Psoas muscle (tissue), 8 donors: ENCODE results near the gene P2RY4. TPM values are rescaled to one million over a fixed set of nuclear protein-coding genes. Genes with fewer than 3 reads are reported as not detected.

Source experiments
- ATAC-seq, 4 donors: fragments of 200-7000 bp; cut with Tn5 transposase; one replicate each; pipeline ENCODE4 v1.9.1; 2020; ENCODE audit warnings: moderate library complexity in 3 of 4, mild to moderate bottlenecking in 2 of 4
- DNase-seq, 2 donors: peaks; one replicate each; pipeline ENCODE4 v3.0.0-alpha.2; 2020
- H3K27ac ChIP-seq: fragments of 200-600 bp; one replicate; pipeline ENCODE4 v1.8.0; 2022
- H3K27me3 ChIP-seq, 3 donors: fragments of 200-600 bp in 1 of 3; one replicate each; pipeline versions ENCODE4 v1.6.1 to v1.8.0; 2013 to 2022; ENCODE audit warnings: low read length in 2 of 3, mild to moderate bottlenecking in 2 of 3, moderate library complexity in 1 of 3; ENCODE audit not compliant: insufficient read depth in 3 of 3
- H3K36me3 ChIP-seq, 2 donors: fragments of 200-600 bp in 1 of 2; one replicate each; pipeline versions ENCODE4 v1.6.1 to v1.8.0; 2013 to 2022; ENCODE audit warnings: low read depth in 1 of 2, mild to moderate bottlenecking in 1 of 2, moderate library complexity in 1 of 2; ENCODE audit not compliant: insufficient read depth in 1 of 2
- H3K4me1 ChIP-seq: fragments of 200-600 bp; one replicate; pipeline ENCODE4 v1.8.0; 2022
- H3K4me3 ChIP-seq: fragments of 200-600 bp; one replicate; pipeline ENCODE4 v1.8.0; 2022; ENCODE audit warnings: mild to moderate bottlenecking
- H3K9me3 ChIP-seq: fragments of 200-600 bp; one replicate; pipeline ENCODE4 v1.8.0; 2022
- WGBS, 3 donors: extraction: QIAGEN DNeasy Blood & Tissue Kit; methylation state at CpG; one replicate each; pipeline versions ENCODE4 v1.1.6 to v1.1.7; 2013; 5-methylcytosine and 5-hydroxymethylcytosine counted together
- intact Hi-C, 2 donors: fragments of 100-400 bp; cut with DNase I; formaldehyde crosslinking; loops; one replicate each; pipeline versions ENCODE4 v1.11.0 to v1.14.2; 2022
- polyA plus RNA-seq, 3 donors: library from polyadenylated mRNA; stranded (reverse); fragments of 200-250 nt; gene quantifications; one replicate each; pipeline ENCODE4 v1.2.3, GENCODE V29; 2013
- total RNA-seq, 4 donors: library from RNA; stranded (reverse); fragmentation: NEBNext Ultra II Directional in 2 of 4; extraction: Animal tissue kit (Norgen Biotek cat#: 25700) in 2 of 4; gene quantifications; one replicate each; pipeline versions ENCODE4 v1.2.1 to v1.2.4, GENCODE V29; 2021 to 2023
- TF ChIP-seq, protein P1 (sequence below): fragments of 200-600 bp; IDR thresholded peaks from one replicate; pipeline ENCODE4 v1.8.0; 2022; ENCODE audit warnings: antibody characterized with exemption
- donor health status: healthy with polysubstance abuse.
- donor health status: DM: no; HTN: no; CAD: no; lungs with moderate emphysema.
- donor health status: Bipolar disorder and iron deficiency.
- donor health status: healthy.
- donor health status: DM: yes; HTN: yes; CAD: no.
- donor health status: DM: no; HTN: no; CAD: no.
- donor health status: DM: no; HTN: no; CAD: no.
- donor health status: DM: yes; HTN: yes; CAD: no.

The P2RY4 gene
- total and polyA plus RNA-seq, 7 donors, result 0.05 to 0.18 (median 0.08) TPM; not detected in 2

DNA sequence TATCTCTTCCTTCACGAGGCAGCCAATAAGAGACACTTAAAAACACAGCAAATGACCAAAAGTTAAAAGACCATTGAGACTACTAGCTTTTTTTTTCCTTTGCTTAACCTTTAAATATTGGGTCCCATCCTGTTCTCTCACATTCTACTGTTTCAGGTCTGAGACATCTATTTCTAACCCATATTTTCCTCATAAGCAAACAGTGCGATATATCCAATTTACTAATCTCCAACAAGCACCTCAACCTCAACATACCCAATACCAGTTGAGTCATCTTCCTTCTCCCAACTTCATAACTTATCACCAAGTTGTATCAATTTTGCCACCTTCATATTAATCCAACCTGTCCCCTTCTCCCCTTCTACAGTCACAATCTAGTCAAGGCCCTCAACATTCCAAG is 18.5 kb downstream of the P2RY4 start:
- Histone ChIP-seq H3K4me1 (no peaks in the 10 kb centered on the region), H3K36me3 (no peaks in the 10 kb centered on the region), H3K9me3 (no peaks in the 10 kb centered on the region), H3K27ac (no peak overlapping the region), H3K27me3 (peaks cover 0 to 10% (median 0%) of the 10 kb centered on the region in 3 donors), H3K4me3 (no peak overlapping the region)
- TF ChIP-seq, protein P1, sequence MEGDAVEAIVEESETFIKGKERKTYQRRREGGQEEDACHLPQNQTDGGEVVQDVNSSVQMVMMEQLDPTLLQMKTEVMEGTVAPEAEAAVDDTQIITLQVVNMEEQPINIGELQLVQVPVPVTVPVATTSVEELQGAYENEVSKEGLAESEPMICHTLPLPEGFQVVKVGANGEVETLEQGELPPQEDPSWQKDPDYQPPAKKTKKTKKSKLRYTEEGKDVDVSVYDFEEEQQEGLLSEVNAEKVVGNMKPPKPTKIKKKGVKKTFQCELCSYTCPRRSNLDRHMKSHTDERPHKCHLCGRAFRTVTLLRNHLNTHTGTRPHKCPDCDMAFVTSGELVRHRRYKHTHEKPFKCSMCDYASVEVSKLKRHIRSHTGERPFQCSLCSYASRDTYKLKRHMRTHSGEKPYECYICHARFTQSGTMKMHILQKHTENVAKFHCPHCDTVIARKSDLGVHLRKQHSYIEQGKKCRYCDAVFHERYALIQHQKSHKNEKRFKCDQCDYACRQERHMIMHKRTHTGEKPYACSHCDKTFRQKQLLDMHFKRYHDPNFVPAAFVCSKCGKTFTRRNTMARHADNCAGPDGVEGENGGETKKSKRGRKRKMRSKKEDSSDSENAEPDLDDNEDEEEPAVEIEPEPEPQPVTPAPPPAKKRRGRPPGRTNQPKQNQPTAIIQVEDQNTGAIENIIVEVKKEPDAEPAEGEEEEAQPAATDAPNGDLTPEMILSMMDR, result no peak
- 70 to 89% (median 77%) methylated on average over 2 of the region's 2 CpGs for WGBS, 3 donors
- ATAC-seq (no peak), DNase-seq (no peak)
- intact Hi-C loops, result no loop called here

DNA sequence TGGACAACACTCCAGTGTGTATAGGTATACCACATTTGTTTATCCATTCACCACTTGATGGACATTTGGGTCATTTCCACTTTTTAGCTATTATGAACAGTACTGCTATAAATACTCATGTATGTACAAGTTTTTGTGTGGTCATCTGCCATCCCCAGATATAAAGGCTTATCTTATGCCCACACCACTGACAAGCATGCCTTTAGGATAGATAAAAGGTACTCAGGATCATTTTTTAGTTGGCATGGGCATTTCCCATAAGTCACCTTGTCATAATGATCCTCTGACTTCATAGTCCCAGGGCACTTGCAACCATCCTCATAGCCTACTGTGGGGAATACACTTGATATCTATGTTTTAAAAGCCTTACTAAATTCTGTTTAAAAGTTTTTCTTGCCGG is 19.3 kb downstream of the P2RY4 start:
- intact Hi-C loops, result no loop called here
- WGBS, 3 donors, result 88 to 100% (median 91%) methylated on average over 1 of the region's 1 CpG
- ATAC-seq, result no peak
- peaks cover 0 to 10% (median 0%) of the 10 kb centered on the region in 3 donors for H3K27me3 ChIP-seq
- no peaks in the 10 kb centered on the region for H3K36me3 ChIP-seq
- no peaks in the 10 kb centered on the region for H3K4me1 ChIP-seq
- H3K4me3 ChIP-seq, result no peak overlapping the region
- TF ChIP-seq, protein P1, result no peak
- H3K27ac ChIP-seq, result no peak overlapping the region
- no peaks in the 10 kb centered on the region for H3K9me3 ChIP-seq
- no peak for DNase-seq

GRCh38 chrX:70234355-70234754 is 25.6 kb downstream of the P2RY4 start, which contains the start of gene AWAT1:
AWAT1 (plus strand) TSS chrX:70234655; CDS start chrX:70234696, 41 bp downstream.
- no peak for ATAC-seq
- no peak within 1 kb of the TSS for H3K27ac ChIP-seq
- TF ChIP-seq, protein P1, result no peak
- DNase-seq, result no peak
- H3K27me3 ChIP-seq, result no peaks in the 10 kb centered on the region
- no peak within 1 kb of the TSS for H3K4me3 ChIP-seq
- no peaks in the 10 kb centered on the region for H3K9me3 ChIP-seq
- no peaks in the 10 kb centered on the region for H3K36me3 ChIP-seq
- H3K4me1 ChIP-seq, result no peaks in the 10 kb centered on the region
- intact Hi-C loops, result no loop called here
- 72 to 88% (median 81%) methylated on average over 3 of the region's 3 CpGs for WGBS, 3 donors

- Histone ChIP-seq H3K27me3 (no peaks in the 10 kb centered on the region), H3K4me1 (no peaks in the 10 kb centered on the region), H3K4me3 (no peak overlapping the region), H3K27ac (no peak overlapping the region), H3K9me3 (no peaks in the 10 kb centered on the region), H3K36me3 (no peaks in the 10 kb centered on the region)
- TF ChIP-seq, protein P1, result no peak
- DNase-seq (no peak), ATAC-seq (no peak)
- intact Hi-C loops, result no loop called here
- WGBS, 3 donors, result 63 to 76% (median 75%) methylated on average over 3 to 4 of the region's 4 CpGs
These were observed 28.3 kb downstream of the P2RY4 start for GRCh38 chrX:70231666-70232065.

- Histone ChIP-seq H3K27me3 (no peaks in the 10 kb centered on the region), H3K36me3 (no peaks in the 10 kb centered on the region), H3K9me3 (no peaks in the 10 kb centered on the region), H3K27ac (no peak overlapping the region), H3K4me3 (no peak overlapping the region), H3K4me1 (no peaks in the 10 kb centered on the region)
- WGBS, 3 donors, result 66 to 83% (median 83%) methylated on average over 2 of the region's 2 CpGs
- ATAC-seq (no peak), DNase-seq (no peak)
- intact Hi-C loops, result no loop called here
- TF ChIP-seq, protein P1, result no peak
These were observed 33.3 kb downstream of the P2RY4 start for GRCh38 chrX:70226687-70227086.
